PC-9 (cell line): Measurements from ENCODE around the gene STAMBP.

Experiments
- CTCF ChIP-seq: fragments of 200-600 bp; sonication (generic); conservative IDR thresholded peaks from 2 replicates; pipeline ENCODE4 v1.6.1; 2017; ENCODE audit warnings: mixed run types, antibody characterized with exemption, mild to moderate bottlenecking, moderate library complexity
- EZH2 ChIP-seq: fragments of 200-600 bp; sonication (generic); IDR thresholded peaks from 2 replicates; pipeline ENCODE4 v1.8.0; 2017; ENCODE audit warnings: antibody characterized with exemption, low read depth

GRCh38 chr2:73907840-73908452 is 79.2 kb downstream of the STAMBP start:
- TF ChIP-seq CTCF (peak; percentile 40), EZH2 (no peak)
